GM23338 (cell line): ENCODE results near the gene CPNE6. TPM values are rescaled to one million over a fixed set of nuclear protein-coding genes. Genes with fewer than 3 reads are reported as not detected.

Source experiments
- ATAC-seq: fragments of 200-7000 bp; cut with Tn5 transposase; 3 replicates; pipeline ENCODE4 v1.9.1; 2020
- DNase-seq: peaks from one replicate; pipeline ENCODE4 v3.0.0-alpha.2; 2015; ENCODE audit warnings: low spot score
- H2AFZ ChIP-seq: fragments of 200-600 bp; sonication (generic); 2 replicates; pipeline ENCODE4 v1.8.0; 2016; ENCODE audit warnings: antibody characterized with exemption, mild to moderate bottlenecking, moderate library complexity
- H3F3A ChIP-seq: fragments of 200-600 bp; sonication (generic); replicated peaks from 2 replicates; pipeline ENCODE4 v1.8.0; 2017; ENCODE audit warnings: antibody characterized with exemption, mixed run types, low read depth
- H3K27ac ChIP-seq: fragments of 200-600 bp; sonication (generic); 2 replicates; pipeline ENCODE4 v1.6.1; 2016; ENCODE audit warnings: low read depth
- H3K27me3 ChIP-seq: fragments of 200-600 bp; sonication (generic); 2 replicates; pipeline ENCODE4 v1.8.0; 2016; ENCODE audit warnings: mild to moderate bottlenecking, mixed run types, moderate library complexity; ENCODE audit not compliant: insufficient read depth
- H3K36me3 ChIP-seq: fragments of 200-600 bp; sonication (generic); 2 replicates; pipeline ENCODE4 v1.8.0; 2016; ENCODE audit warnings: mild to moderate bottlenecking; ENCODE audit not compliant: insufficient read depth
- H3K4me1 ChIP-seq: fragments of 200-600 bp; sonication (generic); 2 replicates; pipeline ENCODE4 v1.8.0; 2016; ENCODE audit warnings: mild to moderate bottlenecking, moderate library complexity; ENCODE audit not compliant: insufficient read depth
- H3K4me2 ChIP-seq: fragments of 200-600 bp; sonication (generic); 2 replicates; pipeline ENCODE4 v1.7.1; 2017; ENCODE audit warnings: mixed run types
- H3K4me3 ChIP-seq: fragments of 200-600 bp; sonication (generic); 2 replicates; pipeline ENCODE4 v1.6.1; 2016; ENCODE audit warnings: mixed run types
- H3K79me2 ChIP-seq: fragments of 200-600 bp; sonication (generic); replicated peaks from 2 replicates; pipeline ENCODE4 v1.8.0; 2017; ENCODE audit warnings: mild to moderate bottlenecking; ENCODE audit not compliant: insufficient read depth
- H3K9me2 ChIP-seq: fragments of 200-600 bp; sonication (generic); 2 replicates; pipeline ENCODE4 v1.8.0; 2017; ENCODE audit not compliant: insufficient read depth
- H4K20me1 ChIP-seq: fragments of 200-600 bp; sonication (generic); replicated peaks from 2 replicates; pipeline ENCODE4 v1.8.0; 2017; ENCODE audit warnings: mild to moderate bottlenecking; ENCODE audit not compliant: insufficient read depth
- H3K27ac Mint-ChIP-seq: 2 replicates; pipeline ENCODE4 v1.8.0; 2020; ENCODE audit warnings: inconsistent platforms, mild to moderate bottlenecking, moderate library complexity, mixed read lengths
- H3K27me3 Mint-ChIP-seq: 3 replicates; pipeline ENCODE4 v1.8.0; 2022; ENCODE audit warnings: low read depth, mild to moderate bottlenecking, moderate library complexity, mixed read lengths, inconsistent platforms; ENCODE audit not compliant: insufficient read depth, poor library complexity
- H3K36me3 Mint-ChIP-seq: 3 replicates; pipeline ENCODE4 v1.8.0; 2021; ENCODE audit warnings: low read depth, mild to moderate bottlenecking, inconsistent platforms, moderate library complexity, mixed read lengths
- H3K4me1 Mint-ChIP-seq: 3 replicates; pipeline ENCODE4 v1.8.0; 2020; ENCODE audit warnings: mild to moderate bottlenecking, inconsistent platforms, mixed read lengths
- H3K4me3 Mint-ChIP-seq: 3 replicates; pipeline ENCODE4 v1.8.0; 2021; ENCODE audit warnings: moderate library complexity, mild to moderate bottlenecking, inconsistent platforms, mixed read lengths
- H3K9me3 Mint-ChIP-seq: 3 replicates; pipeline ENCODE4 v1.8.0; 2020; ENCODE audit warnings: moderate library complexity, mild to moderate bottlenecking, inconsistent platforms, mixed read lengths
- CREB1 ChIP-seq: fragments of 250-450 bp; sonication (Bioruptor Pico); IDR thresholded peaks from 2 replicates; pipeline ENCODE4 v1.5.0; 2020; ENCODE audit warnings: low read depth, mild to moderate bottlenecking, moderate library complexity
- JUNB ChIP-seq: IDR thresholded peaks from one replicate; pipeline ENCODE4 v1.6.1; 2016; ENCODE audit warnings: antibody characterized with exemption; ENCODE audit not compliant: unreplicated experiment
- NANOG ChIP-seq: IDR thresholded peaks from 2 replicates; pipeline ENCODE4 v1.6.1; 2016; ENCODE audit warnings: antibody characterized with exemption, borderline replicate concordance
- POLR2AphosphoS5 ChIP-seq: IDR thresholded peaks from 2 replicates; pipeline ENCODE4 v1.6.1; 2016; ENCODE audit warnings: antibody characterized with exemption, low read depth
- ZNF114 ChIP-seq: fragments of 250-450 bp; sonication (Bioruptor Pico); IDR thresholded peaks from 2 replicates; pipeline ENCODE4 v1.5.0; 2020; ENCODE audit warnings: mild to moderate bottlenecking, moderate library complexity
- polyA plus RNA-seq: library from polyadenylated mRNA; unstranded; fragments of >200 nt; fragmentation: Nextera tagmentation; extraction: Ambion mirVana; gene quantifications from 2 replicates; pipeline ENCODE4 v1.2.1, GENCODE V29; 2016
- total RNA-seq: library from RNA; depleted of rRNA; stranded (reverse); fragments of >200 nt; shearing (Covaris generic); gene quantifications from 2 replicates; pipeline ENCODE4 v1.2.3, GENCODE V29; 2014
- TF ChIP-seq, protein P1 (sequence below): fragments of 250-450 bp; sonication (Bioruptor Pico); IDR thresholded peaks from 2 replicates; pipeline ENCODE4 v1.5.0; 2020; ENCODE audit warnings: mild to moderate bottlenecking, moderate library complexity
- TF ChIP-seq, protein P2 (sequence below): IDR thresholded peaks from 2 replicates; pipeline ENCODE4 v1.6.1; 2016; ENCODE audit warnings: antibody characterized with exemption

Gene CPNE6
- total and polyA plus RNA-seq, 2 experiments from 2014 or later = 0.16 TPM; not detected in 1

DNA sequence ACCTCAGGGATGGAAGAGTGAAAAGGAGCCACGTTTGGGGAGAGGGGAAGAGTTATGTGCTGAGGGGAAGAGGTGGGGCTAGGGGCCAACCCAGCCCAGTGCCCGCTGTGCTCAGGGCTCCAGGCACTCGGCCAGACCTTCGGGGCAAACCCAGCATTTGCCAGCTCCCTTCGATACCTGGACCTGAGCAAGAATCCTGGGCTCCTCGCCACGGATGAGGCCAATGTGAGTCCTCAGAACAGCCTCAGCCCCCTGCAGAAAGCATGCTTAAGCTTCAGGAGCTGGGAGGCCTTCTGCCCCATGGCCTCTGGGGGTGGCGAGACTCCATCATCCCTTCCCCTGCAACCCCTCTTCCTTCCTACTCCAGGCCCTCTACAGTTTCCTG lies 14.6 kb upstream of the CPNE6 start (continued):
- TF ChIP-seq, protein P1, sequence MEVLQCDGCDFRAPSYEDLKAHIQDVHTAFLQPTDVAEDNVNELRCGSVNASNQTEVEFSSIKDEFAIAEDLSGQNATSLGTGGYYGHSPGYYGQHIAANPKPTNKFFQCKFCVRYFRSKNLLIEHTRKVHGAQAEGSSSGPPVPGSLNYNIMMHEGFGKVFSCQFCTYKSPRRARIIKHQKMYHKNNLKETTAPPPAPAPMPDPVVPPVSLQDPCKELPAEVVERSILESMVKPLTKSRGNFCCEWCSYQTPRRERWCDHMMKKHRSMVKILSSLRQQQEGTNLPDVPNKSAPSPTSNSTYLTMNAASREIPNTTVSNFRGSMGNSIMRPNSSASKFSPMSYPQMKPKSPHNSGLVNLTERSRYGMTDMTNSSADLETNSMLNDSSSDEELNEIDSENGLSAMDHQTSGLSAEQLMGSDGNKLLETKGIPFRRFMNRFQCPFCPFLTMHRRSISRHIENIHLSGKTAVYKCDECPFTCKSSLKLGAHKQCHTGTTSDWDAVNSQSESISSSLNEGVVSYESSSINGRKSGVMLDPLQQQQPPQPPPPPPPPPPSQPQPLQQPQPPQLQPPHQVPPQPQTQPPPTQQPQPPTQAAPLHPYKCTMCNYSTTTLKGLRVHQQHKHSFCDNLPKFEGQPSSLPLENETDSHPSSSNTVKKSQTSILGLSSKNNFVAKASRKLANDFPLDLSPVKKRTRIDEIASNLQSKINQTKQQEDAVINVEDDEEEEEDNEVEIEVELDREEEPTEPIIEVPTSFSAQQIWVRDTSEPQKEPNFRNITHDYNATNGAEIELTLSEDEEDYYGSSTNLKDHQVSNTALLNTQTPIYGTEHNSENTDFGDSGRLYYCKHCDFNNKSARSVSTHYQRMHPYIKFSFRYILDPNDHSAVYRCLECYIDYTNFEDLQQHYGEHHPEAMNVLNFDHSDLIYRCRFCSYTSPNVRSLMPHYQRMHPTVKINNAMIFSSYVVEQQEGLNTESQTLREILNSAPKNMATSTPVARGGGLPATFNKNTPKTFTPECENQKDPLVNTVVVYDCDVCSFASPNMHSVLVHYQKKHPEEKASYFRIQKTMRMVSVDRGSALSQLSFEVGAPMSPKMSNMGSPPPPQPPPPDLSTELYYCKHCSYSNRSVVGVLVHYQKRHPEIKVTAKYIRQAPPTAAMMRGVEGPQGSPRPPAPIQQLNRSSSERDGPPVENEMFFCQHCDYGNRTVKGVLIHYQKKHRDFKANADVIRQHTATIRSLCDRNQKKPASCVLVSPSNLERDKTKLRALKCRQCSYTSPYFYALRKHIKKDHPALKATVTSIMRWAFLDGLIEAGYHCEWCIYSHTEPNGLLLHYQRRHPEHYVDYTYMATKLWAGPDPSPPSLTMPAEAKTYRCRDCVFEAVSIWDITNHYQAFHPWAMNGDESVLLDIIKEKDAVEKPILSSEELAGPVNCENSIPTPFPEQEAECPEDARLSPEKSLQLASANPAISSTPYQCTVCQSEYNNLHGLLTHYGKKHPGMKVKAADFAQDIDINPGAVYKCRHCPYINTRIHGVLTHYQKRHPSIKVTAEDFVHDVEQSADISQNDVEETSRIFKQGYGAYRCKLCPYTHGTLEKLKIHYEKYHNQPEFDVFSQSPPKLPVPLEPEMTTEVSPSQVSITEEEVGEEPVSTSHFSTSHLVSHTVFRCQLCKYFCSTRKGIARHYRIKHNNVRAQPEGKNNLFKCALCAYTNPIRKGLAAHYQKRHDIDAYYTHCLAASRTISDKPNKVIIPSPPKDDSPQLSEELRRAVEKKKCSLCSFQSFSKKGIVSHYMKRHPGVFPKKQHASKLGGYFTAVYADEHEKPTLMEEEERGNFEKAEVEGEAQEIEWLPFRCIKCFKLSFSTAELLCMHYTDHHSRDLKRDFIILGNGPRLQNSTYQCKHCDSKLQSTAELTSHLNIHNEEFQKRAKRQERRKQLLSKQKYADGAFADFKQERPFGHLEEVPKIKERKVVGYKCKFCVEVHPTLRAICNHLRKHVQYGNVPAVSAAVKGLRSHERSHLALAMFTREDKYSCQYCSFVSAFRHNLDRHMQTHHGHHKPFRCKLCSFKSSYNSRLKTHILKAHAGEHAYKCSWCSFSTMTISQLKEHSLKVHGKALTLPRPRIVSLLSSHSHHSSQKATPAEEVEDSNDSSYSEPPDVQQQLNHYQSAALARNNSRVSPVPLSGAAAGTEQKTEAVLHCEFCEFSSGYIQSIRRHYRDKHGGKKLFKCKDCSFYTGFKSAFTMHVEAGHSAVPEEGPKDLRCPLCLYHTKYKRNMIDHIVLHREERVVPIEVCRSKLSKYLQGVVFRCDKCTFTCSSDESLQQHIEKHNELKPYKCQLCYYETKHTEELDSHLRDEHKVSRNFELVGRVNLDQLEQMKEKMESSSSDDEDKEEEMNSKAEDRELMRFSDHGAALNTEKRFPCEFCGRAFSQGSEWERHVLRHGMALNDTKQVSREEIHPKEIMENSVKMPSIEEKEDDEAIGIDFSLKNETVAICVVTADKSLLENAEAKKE (CRISPR knock-in tag) = no peak
- no peak for TF ChIP-seq JUNB

DNA sequence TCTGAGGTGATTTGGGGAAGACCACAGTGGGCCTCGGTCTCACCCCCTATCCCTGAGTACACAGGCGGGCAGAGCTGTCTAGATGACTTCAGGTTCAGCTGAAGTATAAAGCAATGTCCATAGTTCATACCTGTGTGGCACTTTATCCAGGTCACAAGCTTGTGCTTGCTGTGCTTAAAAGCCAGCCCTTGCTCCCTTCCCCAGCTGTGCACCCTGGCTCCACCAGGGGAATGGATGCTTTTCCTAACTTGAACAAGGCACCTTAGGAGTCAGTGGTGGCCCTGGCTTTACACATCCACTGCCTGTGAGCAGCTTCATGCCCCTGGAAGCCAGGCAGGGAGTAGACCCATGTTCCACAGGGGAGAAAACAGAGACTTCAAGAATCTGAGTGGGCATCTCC lies 14.1 kb upstream of the CPNE6 start:
- Mint-ChIP-seq H3K27me3 (peaks cover 13% of the 10 kb centered on the region), H3K4me3 (no peak overlapping the region), H3K4me1 (peaks cover 19% of the 10 kb centered on the region), H3K36me3 (peaks cover 27% of the 10 kb centered on the region), H3K9me3 (no peaks in the 10 kb centered on the region; the same call in 2 of the 3 replicates), H3K27ac (no peak overlapping the region)
- H3F3A ChIP-seq = no peaks in the 10 kb centered on the region
- H3K4me2 ChIP-seq = no peak overlapping the region
- H2AFZ ChIP-seq = no peak overlapping the region
- H3K9me2 ChIP-seq = no peaks in the 10 kb centered on the region
- no peaks in the 10 kb centered on the region for H4K20me1 ChIP-seq
- H3K27me3 ChIP-seq = no peaks in the 10 kb centered on the region
- no peak overlapping the region for H3K27ac ChIP-seq
- H3K79me2 ChIP-seq = no peaks in the 10 kb centered on the region
- no peak overlapping the region for H3K4me3 ChIP-seq
- DNase-seq (no peak), ATAC-seq (no peak)
- no peaks in the 10 kb centered on the region for H3K4me1 ChIP-seq
- no peaks in the 10 kb centered on the region for H3K36me3 ChIP-seq
- TF ChIP-seq POLR2AphosphoS5 (no peak), CREB1 (CRISPR knock-in tag) (no peak), ZNF114 (CRISPR knock-in tag) (no peak), NANOG (no peak)
- TF ChIP-seq, protein P1 (CRISPR knock-in tag) = no peak
- TF ChIP-seq, protein P2, sequence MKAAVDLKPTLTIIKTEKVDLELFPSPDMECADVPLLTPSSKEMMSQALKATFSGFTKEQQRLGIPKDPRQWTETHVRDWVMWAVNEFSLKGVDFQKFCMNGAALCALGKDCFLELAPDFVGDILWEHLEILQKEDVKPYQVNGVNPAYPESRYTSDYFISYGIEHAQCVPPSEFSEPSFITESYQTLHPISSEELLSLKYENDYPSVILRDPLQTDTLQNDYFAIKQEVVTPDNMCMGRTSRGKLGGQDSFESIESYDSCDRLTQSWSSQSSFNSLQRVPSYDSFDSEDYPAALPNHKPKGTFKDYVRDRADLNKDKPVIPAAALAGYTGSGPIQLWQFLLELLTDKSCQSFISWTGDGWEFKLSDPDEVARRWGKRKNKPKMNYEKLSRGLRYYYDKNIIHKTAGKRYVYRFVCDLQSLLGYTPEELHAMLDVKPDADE = no peak
